RCC 7860 (cell line): ENCODE data around the gene ACACB.

ENCODE experiments used
- DNase-seq: peaks from one replicate; pipeline ENCODE4 v3.0.0-alpha.2; 2015; ENCODE audit warnings: low spot score
- FAIRE-seq: peaks from 2 replicates; lab custom pipeline; 2012; peaks lifted over from hg19 to GRCh38; lab: Jason Lieb, UNC

The ACACB gene

GRCh38 chr12:109203480-109203879, 87.1 kb downstream of the ACACB start:
- DNase-seq (no peak), FAIRE-seq (no peak)

GRCh38 chr12:109209082-109209481, 92.7 kb downstream of the ACACB start:
- FAIRE-seq: no peak

GRCh38 chr12:109212460-109213115, 96.2 kb downstream of the ACACB start:
- no peak for FAIRE-seq

More at GRCh38 chr12:109209082-109209481, 92.7 kb downstream of the ACACB start:
- no peak for DNase-seq

GRCh38 chr12:109214131-109214530, 97.7 kb downstream of the ACACB start:
- DNase-seq (no peak), FAIRE-seq (no peak)

More at GRCh38 chr12:109212460-109213115, 96.2 kb downstream of the ACACB start:
- no peak for DNase-seq

- DNase-seq (no peak), FAIRE-seq (no peak)
Measured at GRCh38 chr12:109218996-109219395, 102.6 kb downstream of the ACACB start.

GRCh38 chr12:109219938-109220337, 103.6 kb downstream of the ACACB start:
- no peak for DNase-seq
- FAIRE-seq: no peak

- FAIRE-seq (no peak), DNase-seq (no peak)
Measured at GRCh38 chr12:109221277-109221931, 105.0 kb downstream of the ACACB start.

GRCh38 chr12:109222062-109222461, 105.7 kb downstream of the ACACB start:
- FAIRE-seq (no peak), DNase-seq (no peak)

- DNase-seq: no peak
- no peak for FAIRE-seq
Measured at GRCh38 chr12:109222496-109222895, 106.1 kb downstream of the ACACB start.

GRCh38 chr12:109223211-109223610, 106.8 kb downstream of the ACACB start:
- no peak for FAIRE-seq
- no peak for DNase-seq

- DNase-seq (no peak), FAIRE-seq (no peak)
Measured at GRCh38 chr12:109223868-109224267, 107.5 kb downstream of the ACACB start.

- FAIRE-seq: no peak
Measured at GRCh38 chr12:109228664-109229063, 112.3 kb downstream of the ACACB start.

GRCh38 chr12:109230193-109230592, 113.8 kb downstream of the ACACB start:
- DNase-seq: no peak
- FAIRE-seq: no peak

More at GRCh38 chr12:109228664-109229063, 112.3 kb downstream of the ACACB start:
- DNase-seq: no peak

GRCh38 chr12:109232731-109233130, 116.3 kb downstream of the ACACB start:
- DNase-seq (no peak), FAIRE-seq (no peak)

GRCh38 chr12:109234012-109234411, 117.6 kb downstream of the ACACB start:
- FAIRE-seq: no peak
- DNase-seq: no peak

- FAIRE-seq (no peak), DNase-seq (no peak)
Measured at GRCh38 chr12:109236257-109236656, 119.9 kb downstream of the ACACB start.

- FAIRE-seq (peak; percentile 38), DNase-seq (peak; percentile 77)
Measured at GRCh38 chr12:109239179-109239578, 122.8 kb downstream of the ACACB start.

- DNase-seq: no peak
- FAIRE-seq: no peak
Measured at GRCh38 chr12:109239691-109240090, 123.3 kb downstream of the ACACB start.

GRCh38 chr12:109240365-109240764, 124.0 kb downstream of the ACACB start:
- peak; percentile 49 for FAIRE-seq

GRCh38 chr12:109241936-109242335, 125.5 kb downstream of the ACACB start:
- no peak for DNase-seq
- no peak for FAIRE-seq

More at GRCh38 chr12:109240365-109240764, 124.0 kb downstream of the ACACB start:
- no peak for DNase-seq

- DNase-seq (no peak), FAIRE-seq (no peak)
Measured at GRCh38 chr12:109244073-109244472, 127.7 kb downstream of the ACACB start.

GRCh38 chr12:109246221-109246620, 129.8 kb downstream of the ACACB start:
- FAIRE-seq: no peak
- no peak for DNase-seq
